Pancreas (tissue), 10 donors: ENCODE measurements around the gene RAI1. TPM values are rescaled to one million over a fixed set of nuclear protein-coding genes. Genes with fewer than 3 reads are reported as not detected.

Source experiments
- ATAC-seq, 4 donors: fragments of 200-7000 bp; cut with Tn5 transposase; one replicate each; pipeline versions ENCODE4 v1.8.0 to v1.9.1; 2020; ENCODE audit warnings: mild to moderate bottlenecking in 4 of 4, moderate library complexity in 4 of 4
- DNase-seq, 6 donors: peaks; one replicate each; pipeline ENCODE4 v3.0.0-alpha.2; 2020
- FAIRE-seq: peaks from 2 replicates; lab custom pipeline; 2012; peaks lifted over from hg19 to GRCh38; lab: Jason Lieb, UNC
- H3K27ac ChIP-seq, 4 donors: fragments of 200-600 bp; sonication (generic); 1 replicate in 3 of 4; 2 replicates in 1 of 4; pipeline versions ENCODE4 v1.5.0 to v1.8.0; 2020
- H3K27me3 ChIP-seq, 4 donors: fragments of 200-600 bp; one replicate each; pipeline ENCODE4 v1.8.0; 2021
- H3K36me3 ChIP-seq, 3 donors: fragments of 200-600 bp; sonication (generic) in 1 of 3; one replicate each; pipeline versions ENCODE4 v1.5.0 to v1.8.0; 2020 to 2021
- H3K4me1 ChIP-seq, 3 donors: fragments of 200-600 bp; one replicate each; pipeline ENCODE4 v1.8.0; 2021
- H3K4me3 ChIP-seq, 4 donors: fragments of 200-600 bp; sonication (generic) in 2 of 4; one replicate each; pipeline versions ENCODE4 v1.5.0 to v1.8.0; 2020 to 2021
- H3K9me3 ChIP-seq, 4 donors: fragments of 200-600 bp; one replicate each; pipeline ENCODE4 v1.8.0; 2021
- CTCF ChIP-seq, 4 donors: fragments of 200-600 bp; sonication (generic) in 3 of 4; IDR thresholded peaks; one replicate each; pipeline versions ENCODE4 v1.5.0 to v1.8.0; 2021; ENCODE audit warnings: antibody characterized with exemption in 4 of 4
- WGBS, 2 donors: extraction: QIAGEN DNeasy Blood & Tissue Kit; methylation state at CpG; one replicate each; pipeline ENCODE4 v1.1.7; 2013; 5-methylcytosine and 5-hydroxymethylcytosine counted together
- intact Hi-C, 3 donors: fragments of 100-400 bp; cut with DNase I; formaldehyde crosslinking; loops; one replicate each; pipeline versions ENCODE4 v1.11.1 to v1.14.2; 2022
- polyA plus RNA-seq, 2 donors: library from polyadenylated mRNA; stranded (reverse); fragments of 200-250 nt; gene quantifications; one replicate each; pipeline ENCODE4 v1.2.3, GENCODE V29; 2013
- total RNA-seq, 6 donors: library from RNA; stranded (reverse); fragmentation: NEBNext Ultra II Directional in 4 of 6; extraction: Animal tissue kit (Norgen Biotek cat#: 25700) in 4 of 6; gene quantifications; one replicate each; pipeline versions ENCODE4 v1.2.1 to v1.2.4, GENCODE V29; 2021 to 2023
- donor health status: healthy with polysubstance abuse.
- donor health status: DM: no; HTN: no; CAD: no; lungs with moderate emphysema.
- donor health status: DM: no; HTN: no; CAD: no.
- donor health status: control.
- donor health status: control.
- donor health status: Bipolar disorder and iron deficiency.
- donor health status: DM: yes; HTN: yes; CAD: no.
- donor health status: DM: no; HTN: no; CAD: no.
- donor health status: DM: no; HTN: no; CAD: no.
- donor health status: DM: yes; HTN: yes; CAD: no.

The RAI1 gene
- total and polyA plus RNA-seq, 8 donors = 12.1 to 23.9 (median 16.7) TPM

GRCh38 chr17:17710728-17711541, 29.7 kb downstream of the RAI1 start:
- ATAC-seq (peak; percentile 88 to 92 (median 91)), DNase-seq (peak; percentile 84 to 89 (median 86)), FAIRE-seq (no peak)
- Histone ChIP-seq H3K4me1 (peaks cover 11 to 36% (median 13%) of the 10 kb centered on the region in 3 donors), H3K36me3 (no peaks in the 10 kb centered on the region), H3K4me3 (no peak overlapping the region), H3K27ac (peak overlapping the region; percentile 66 to 82 (median 80)), H3K27me3 (no peaks in the 10 kb centered on the region), H3K9me3 (no peaks in the 10 kb centered on the region)
- no peak for TF ChIP-seq CTCF (IDR thresholded peaks at IDR 0.05)
- intact Hi-C loops = no loop called here
- 35 to 42% methylated on average over 15 to 16 of the region's 16 CpGs for WGBS, 2 donors

DNA sequence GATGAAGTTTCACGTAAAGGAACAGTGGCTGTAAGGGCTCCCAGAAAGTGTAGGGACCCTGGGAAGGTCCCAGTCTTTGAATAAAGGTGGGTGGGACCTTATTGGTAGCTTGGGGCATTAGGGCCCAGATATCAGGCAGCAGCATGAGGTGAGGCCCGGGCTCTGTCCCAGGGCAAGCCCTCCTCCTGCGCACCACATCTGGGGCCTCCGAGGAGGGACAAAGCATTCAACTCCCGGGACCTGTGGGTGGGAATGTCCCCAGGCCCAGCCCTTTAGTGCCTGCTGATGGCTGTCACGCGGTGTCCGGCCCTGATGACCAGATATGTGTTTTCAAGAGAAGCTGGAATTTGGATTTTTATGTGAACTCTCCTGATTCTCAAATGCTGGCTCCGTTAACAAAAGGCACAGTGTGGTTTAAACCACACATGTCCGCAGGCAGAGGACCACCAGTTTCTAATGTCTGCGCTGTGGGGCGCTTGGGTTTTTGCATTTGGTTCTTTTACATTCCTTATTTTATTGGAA, 30.4 kb downstream of the RAI1 start:
- ATAC-seq (peak in 3 of 4 donors; percentile 17 to 22 (median 17)), DNase-seq (no peak), FAIRE-seq (no peak)
- Histone ChIP-seq H3K27me3 (no peaks in the 10 kb centered on the region), H3K36me3 (no peaks in the 10 kb centered on the region), H3K4me3 (no peak overlapping the region), H3K27ac (peak overlapping the region; percentile 66 to 82 (median 80)), H3K9me3 (no peaks in the 10 kb centered on the region), H3K4me1 (peaks cover 11 to 36% (median 13%) of the 10 kb centered on the region in 3 donors)
- no peak for TF ChIP-seq CTCF (IDR thresholded peaks at IDR 0.05)
- WGBS, 2 donors = 65 to 72% methylated on average over 12 of the region's 12 CpGs
- intact Hi-C loops = no loop called here

DNA sequence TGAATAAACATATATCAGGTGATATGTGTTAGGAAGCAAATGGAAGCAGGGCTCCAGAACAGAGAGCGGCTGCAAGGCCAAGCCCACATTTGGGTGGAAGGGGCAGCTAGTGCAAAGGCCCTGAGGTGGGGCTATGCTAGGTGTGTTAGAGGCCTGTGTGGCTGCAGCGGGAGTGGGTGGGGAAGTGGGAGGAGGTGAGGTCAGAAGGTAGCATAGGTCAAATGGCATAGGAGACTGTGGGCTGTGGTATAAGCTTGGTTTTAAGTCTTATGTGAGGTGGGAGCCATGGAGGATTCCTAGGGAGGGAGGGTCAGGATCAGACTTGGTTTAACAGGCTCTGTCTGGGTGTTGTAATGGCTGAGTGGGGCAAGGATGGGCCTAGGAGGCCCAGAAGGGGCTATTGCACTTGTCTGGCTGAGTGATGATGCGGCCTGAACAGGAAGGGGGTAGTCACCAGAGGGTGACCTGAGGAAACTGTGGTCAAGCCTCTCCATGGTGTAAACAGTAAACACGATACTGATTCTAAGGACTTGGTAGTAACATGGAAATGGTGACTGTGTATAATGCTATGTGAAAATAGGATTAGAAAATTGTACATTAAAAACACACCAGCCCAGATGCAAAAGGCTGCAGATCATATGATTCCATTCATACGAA, 31.1 kb downstream of the RAI1 start:
- H3K27ac ChIP-seq = peak overlapping the region; percentile 66 to 82 (median 80)
- FAIRE-seq (no peak), ATAC-seq (no peak), DNase-seq (no peak)
- no peak overlapping the region for H3K4me3 ChIP-seq
- H3K4me1 ChIP-seq = peaks cover 11 to 36% (median 13%) of the 10 kb centered on the region in 3 donors
- H3K9me3 ChIP-seq = no peaks in the 10 kb centered on the region
- no peaks in the 10 kb centered on the region for H3K36me3 ChIP-seq
- WGBS, 2 donors = 85 to 88% methylated on average over 5 of the region's 5 CpGs
- intact Hi-C loops = no loop called here
- no peaks in the 10 kb centered on the region for H3K27me3 ChIP-seq
- TF ChIP-seq CTCF (IDR thresholded peaks at IDR 0.05) = no peak

GRCh38 chr17:17713839-17714238, 32.6 kb downstream of the RAI1 start:
- WGBS, 2 donors = 39 to 48% methylated on average over 7 of the region's 7 CpGs
- FAIRE-seq (no peak), ATAC-seq (peak in 3 of 4 donors; percentile 5 to 40 (median 17)), DNase-seq (peak in 3 of 6 donors; percentile 51 to 66 (median 51))
- TF ChIP-seq CTCF (IDR thresholded peaks at IDR 0.05) = no peak
- H3K36me3 ChIP-seq = no peaks in the 10 kb centered on the region
- intact Hi-C loops = no loop called here
- H3K9me3 ChIP-seq = no peaks in the 10 kb centered on the region
- no peak overlapping the region for H3K4me3 ChIP-seq
- no peaks in the 10 kb centered on the region for H3K27me3 ChIP-seq
- H3K4me1 ChIP-seq = peaks cover 11 to 36% (median 13%) of the 10 kb centered on the region in 3 donors
- peak overlapping the region; percentile 4 to 64 (median 40) for H3K27ac ChIP-seq
